ENCODE results near the gene BSG. TPM values are rescaled to one million over a fixed set of nuclear protein-coding genes. Genes with fewer than 3 reads are reported as not detected.

Gene BSG
- total and polyA plus RNA-seq, 2 of the 4 experiments (the other 2 are of a cell fraction): 130 to 698 TPM

- dilution Hi-C loops (cut with HindIII; ENCODE audit: low sequenced_read_pairs, unreplicated experiment): no loop called here
- no peak overlapping the region for H3K4me3 ChIP-seq (ENCODE audit: insufficient read depth, low read depth, low read length)
- no peaks in the 10 kb centered on the region for H4K20me1 ChIP-seq (ENCODE audit: insufficient read depth, low read length)
- no peak overlapping the region for H2BK5ac ChIP-seq (ENCODE audit: low read depth, low read length, poor library complexity, severe bottlenecking)
- peaks cover 0 to 6% of the 10 kb centered on the region in 2 experiments; a peak in 1 of 4 replicates for H3K79me1 ChIP-seq (ENCODE audit: low read depth in 1 of 2, low read length in 2 of 2)
- peaks cover 4% of the 10 kb centered on the region; the same call in 1 of the 2 replicates for H3K9me1 ChIP-seq (ENCODE audit: insufficient read depth, low read length)
- H4K91ac ChIP-seq (ENCODE audit: insufficient read depth, low read depth, low read length): no peak overlapping the region
- H2BK20ac ChIP-seq (ENCODE audit: low read depth, low read length): no peak overlapping the region
- 33% methylated on average over 2 of the region's 13 CpGs; no CpG with 5 or more reads in 1 of the 2 experiments for WGBS, 2 experiments (ENCODE audit: extremely low coverage in 2 of 2, insufficient read length in 1 of 2)
- no peaks in the 10 kb centered on the region; the same call in 1 of the 2 replicates for H3K36me3 ChIP-seq (ENCODE audit: control insufficient read depth, insufficient read depth, low read length)
- POLR2A ChIA-PET (ENCODE audit: unreplicated experiment): no interaction called here
- H3K9me3 ChIP-seq (ENCODE audit: control insufficient read depth, insufficient read depth, low read length): peaks cover 3% of the 10 kb centered on the region
- H3K27ac ChIP-seq (ENCODE audit: insufficient read depth, low read length): no peak overlapping the region
- H2AK9ac ChIP-seq (replicated peaks; ENCODE audit: low read depth, low read length, poor library complexity): no peak overlapping the region
- ATAC-seq (ENCODE audit: low read depth) (no peak), DNase-seq (no peak)
- H2AFZ ChIP-seq (replicated peaks; ENCODE audit: low read length, poor library complexity): no peak overlapping the region
- H2BK120ac ChIP-seq (ENCODE audit: low read depth, low read length): no peak overlapping the region
- H3K14ac ChIP-seq (replicated peaks; ENCODE audit: low read depth, low read length): no peak overlapping the region
- CTCF ChIA-PET: interaction anchor here (1.7 kb wide), 1 partner anchor 20 kb away, joined by 3 read pairs; no protein-coding TSS in a partner anchor
- H2BK15ac ChIP-seq (ENCODE audit: low read depth, low read length): no peak overlapping the region
- H3K9ac ChIP-seq (ENCODE audit: low read depth, low read length): no peak overlapping the region
- H3K4ac ChIP-seq (ENCODE audit: low read depth, low read length): no peak overlapping the region
- intact Hi-C loops (cut with micrococcal nuclease): no loop called here
- H3K23ac ChIP-seq (ENCODE audit: low read depth, low read length): no peak overlapping the region
- H3K56ac ChIP-seq (ENCODE audit: extremely low read depth, insufficient read depth, low read length): no peak overlapping the region
- in situ Hi-C loops (cut with MboI; ENCODE audit: low sequenced_read_pairs): no loop called here
- H3K27me3 ChIP-seq (ENCODE audit: control insufficient read depth, insufficient read depth, low read length): peaks cover 9% of the 10 kb centered on the region
- H2AK5ac ChIP-seq (ENCODE audit: low read depth, low read length): no peak overlapping the region
- H4K8ac ChIP-seq (ENCODE audit: low read depth in 2 of 2, low read length in 2 of 2): no peak overlapping the region
- TF ChIP-seq MAZ (IDR thresholded peaks at IDR 0.05; ENCODE audit: borderline replicate concordance, low read depth, low read length) (no peak), RAD21 (IDR thresholded peaks at IDR 0.05; ENCODE audit: low read length) (no peak), CHD1 (IDR thresholded peaks at IDR 0.05; ENCODE audit: low read depth, low read length) (no peak), CTCF (conservative IDR thresholded peaks at IDR 0.05; ENCODE audit: low read depth, low read length) (no peak), RFX5 (IDR thresholded peaks at IDR 0.05; ENCODE audit: low read depth, low read length) (no peak), RCOR1 (IDR thresholded peaks at IDR 0.05; ENCODE audit: insufficient replicate concordance, low read length) (no peak), ELK1 (IDR thresholded peaks at IDR 0.05; ENCODE audit: borderline replicate concordance, low read depth, low read length) (no peak), BHLHE40 (IDR thresholded peaks at IDR 0.05; ENCODE audit: low read depth, low read length) (no peak), FOS (IDR thresholded peaks at IDR 0.05; ENCODE audit: low read depth, low read length) (no peak), NFE2L2 (IDR thresholded peaks at IDR 0.05; ENCODE audit: low read depth, low read length) (no peak), SMC3 (IDR thresholded peaks at IDR 0.05; ENCODE audit: low read depth, low read length) (no peak), CEBPB (IDR thresholded peaks at IDR 0.05; ENCODE audit: low read depth, low read length) (no peak)
- peaks cover 9% of the 10 kb centered on the region for H3K4me1 ChIP-seq (ENCODE audit: control insufficient read depth, insufficient read depth, low read length)
- no peak overlapping the region for H3K4me2 ChIP-seq (ENCODE audit: low read depth, low read length)
- no peak overlapping the region for H4K5ac ChIP-seq (ENCODE audit: low read depth, low read length)
- BruUV-seq (replicated peaks): no TSS peak
- H3K18ac ChIP-seq (ENCODE audit: low read depth, low read length): no peak overlapping the region
These were observed 46.5 kb upstream of the BSG start for GRCh38 chr19:525857-526419.
